H9 (cell line): Measurements from ENCODE around the gene KCND1. TPM values are rescaled to one million over a fixed set of nuclear protein-coding genes. Genes with fewer than 3 reads are reported as not detected.

Experiments
- DNase-seq: peaks from one replicate; pipeline ENCODE4 v3.0.0-alpha.2; 2017
- H2AFZ ChIP-seq: one replicate; pipeline ENCODE4 v1.6.1; 2013; ENCODE audit warnings: mild to moderate bottlenecking, low read length, control low read depth, moderate library complexity
- H2AK5ac ChIP-seq: 2 replicates; pipeline ENCODE4 v1.6.1; 2013; ENCODE audit warnings: low read length, control low read depth, mixed read lengths; ENCODE audit not compliant: insufficient read length
- H2BK120ac ChIP-seq: one replicate; pipeline ENCODE4 v1.6.1; 2013; ENCODE audit warnings: low read depth, mild to moderate bottlenecking, low read length, control low read depth, inconsistent platforms; ENCODE audit not compliant: poor library complexity, severe bottlenecking
- H2BK12ac ChIP-seq: 2 replicates; pipeline ENCODE4 v1.6.1; 2013; ENCODE audit warnings: low read length, control low read depth, mixed read lengths, low read depth; ENCODE audit not compliant: insufficient read length
- H2BK15ac ChIP-seq: 2 replicates; pipeline ENCODE4 v1.6.1; 2013; ENCODE audit warnings: low read depth, low read length, control low read depth
- H2BK20ac ChIP-seq: one replicate; pipeline ENCODE4 v1.6.1; 2013; ENCODE audit warnings: low read depth, mild to moderate bottlenecking, low read length, control low read depth, inconsistent platforms; ENCODE audit not compliant: poor library complexity, severe bottlenecking
- H2BK5ac ChIP-seq: 2 replicates; pipeline ENCODE4 v1.6.1; 2013; ENCODE audit warnings: low read length, control low read depth, mixed read lengths; ENCODE audit not compliant: insufficient read length
- H3K14ac ChIP-seq: 2 replicates; pipeline ENCODE4 v1.6.1; 2013; ENCODE audit warnings: low read length, control low read depth; ENCODE audit not compliant: insufficient read depth
- H3K18ac ChIP-seq: 2 replicates; pipeline ENCODE4 v1.6.1; 2013; ENCODE audit warnings: low read depth, mild to moderate bottlenecking, mixed read lengths, low read length, control low read depth; ENCODE audit not compliant: insufficient read length
- H3K23ac ChIP-seq: 2 replicates; pipeline ENCODE4 v1.6.1; 2013; ENCODE audit warnings: low read length, control low read depth, mixed read lengths, low read depth; ENCODE audit not compliant: insufficient read length
- H3K23me2 ChIP-seq: 2 replicates; pipeline ENCODE4 v1.6.1; 2013; ENCODE audit warnings: low read depth, mild to moderate bottlenecking, mixed read lengths, low read length, control low read depth; ENCODE audit not compliant: insufficient read length, poor library complexity, severe bottlenecking
- H3K27ac ChIP-seq: 2 replicates; pipeline ENCODE4 v1.5.1; 2013; ENCODE audit warnings: low read length, control low read depth, mixed read lengths, low read depth; ENCODE audit not compliant: insufficient read length
- H3K27me3 ChIP-seq: 2 replicates; pipeline ENCODE4 v1.6.1; 2013; ENCODE audit warnings: low read length, control low read depth, inconsistent platforms; ENCODE audit not compliant: insufficient read depth
- H3K4ac ChIP-seq: 2 replicates; pipeline ENCODE4 v1.6.1; 2013; ENCODE audit warnings: low read depth, mild to moderate bottlenecking, control low read depth, inconsistent platforms, low read length, moderate library complexity
- H3K4me1 ChIP-seq: 2 replicates; pipeline ENCODE4 v1.6.1; 2013; ENCODE audit warnings: low read length, control low read depth, inconsistent platforms; ENCODE audit not compliant: insufficient read depth
- H3K4me2 ChIP-seq: 2 replicates; pipeline ENCODE4 v1.6.1; 2013; ENCODE audit warnings: low read length, control low read depth, mixed read lengths; ENCODE audit not compliant: insufficient read length, insufficient read depth
- H3K56ac ChIP-seq: 2 replicates; pipeline ENCODE4 v1.6.1; 2013; ENCODE audit warnings: low read depth, mild to moderate bottlenecking, mixed read lengths, low read length, control low read depth; ENCODE audit not compliant: insufficient read length
- H3K79me1 ChIP-seq: 2 replicates; pipeline ENCODE4 v1.6.1; 2013; ENCODE audit warnings: low read depth, mild to moderate bottlenecking, moderate library complexity, low read length, control low read depth, inconsistent platforms; ENCODE audit not compliant: insufficient read depth, poor library complexity, severe bottlenecking
- H3K79me2 ChIP-seq: 2 replicates; pipeline ENCODE4 v1.6.1; 2013; ENCODE audit warnings: low read length, control low read depth, inconsistent platforms; ENCODE audit not compliant: insufficient read depth
- H3K9ac ChIP-seq: 2 replicates; pipeline ENCODE4 v1.6.1; 2013; ENCODE audit warnings: low read length, control low read depth, mixed read lengths; ENCODE audit not compliant: insufficient read length; ENCODE audit errors: extremely low read depth
- H3K9me3 ChIP-seq: one replicate; pipeline ENCODE4 v1.6.1; 2013; ENCODE audit warnings: low read depth, low read length, inconsistent platforms; ENCODE audit not compliant: control insufficient read depth
- H3T11ph ChIP-seq: one replicate; pipeline ENCODE4 v1.6.1; 2013; ENCODE audit warnings: mild to moderate bottlenecking, low read length, control low read depth, inconsistent platforms
- H4K20me1 ChIP-seq: one replicate; pipeline ENCODE4 v1.6.1; 2013; ENCODE audit not compliant: control insufficient read depth, insufficient read length, insufficient read depth
- H4K5ac ChIP-seq: 2 replicates; pipeline ENCODE4 v1.6.1; 2013; ENCODE audit warnings: low read depth, mild to moderate bottlenecking, mixed read lengths, low read length, control low read depth; ENCODE audit not compliant: insufficient read length
- H4K8ac ChIP-seq: replicated peaks from 2 replicates; pipeline ENCODE4 v1.6.1; 2013; ENCODE audit warnings: low read length, control low read depth, mixed read lengths, low read depth; ENCODE audit not compliant: insufficient read length
- H4K91ac ChIP-seq: 2 replicates; pipeline ENCODE4 v1.6.1; 2013; ENCODE audit warnings: low read depth, mild to moderate bottlenecking, moderate library complexity, mixed read lengths, low read length, control low read depth; ENCODE audit not compliant: insufficient read length
- H3K27ac Mint-ChIP-seq, 3 experiments: 2 replicates in 2 of 3; 3 replicates in 1 of 3; pipeline ENCODE4 v1.8.0; 2020 to 2021; ENCODE audit warnings: mixed read lengths in 3 of 3, mild to moderate bottlenecking in 1 of 3, moderate library complexity in 1 of 3
- H3K27me3 Mint-ChIP-seq: 2 replicates; pipeline ENCODE4 v1.8.0; 2021; ENCODE audit warnings: low read depth, mild to moderate bottlenecking, moderate library complexity, mixed read lengths
- H3K36me3 Mint-ChIP-seq, 3 experiments: 2 replicates in 2 of 3; 3 replicates in 1 of 3; pipeline ENCODE4 v1.8.0; 2020 to 2021; ENCODE audit warnings: low read depth in 3 of 3, mixed read lengths in 3 of 3; ENCODE audit not compliant: insufficient read depth in 1 of 3
- H3K4me1 Mint-ChIP-seq, 2 experiments: 2 replicates each; pipeline ENCODE4 v1.8.0; 2020; ENCODE audit warnings: mixed read lengths in 2 of 2
- H3K4me3 Mint-ChIP-seq, 2 experiments: 2 replicates in 1 of 2; 3 replicates in 1 of 2; pipeline ENCODE4 v1.8.0; 2020 to 2021; ENCODE audit warnings: mild to moderate bottlenecking in 2 of 2, mixed read lengths in 2 of 2, moderate library complexity in 1 of 2
- H3K9me3 Mint-ChIP-seq, 2 experiments: 2 replicates in 1 of 2; 3 replicates in 1 of 2; pipeline ENCODE4 v1.8.0; 2020; ENCODE audit warnings: mild to moderate bottlenecking in 2 of 2, mixed read lengths in 2 of 2, moderate library complexity in 1 of 2
- WGBS: extraction: QIAGEN DNeasy Blood & Tissue Kit; methylation state at CpG from one replicate; pipeline ENCODE4 v1.1.7; 2013; ENCODE audit warnings: missing lambda C conversion rate, low lambda C conversion rate, mixed read lengths; ENCODE audit not compliant: insufficient read length; ENCODE audit errors: extremely low coverage; 5-methylcytosine and 5-hydroxymethylcytosine counted together
- total RNA-seq: library from RNA; stranded (reverse); gene quantifications from 2 replicates; pipeline ENCODE4 v1.2.1, GENCODE V29; 2021
- TF ChIP-seq, protein P1 (sequence below): fragments of 200-600 bp; sonication (generic); conservative IDR thresholded peaks from 3 replicates; pipeline ENCODE4 v1.8.0; 2021; ENCODE audit warnings: antibody characterized with exemption, mild to moderate bottlenecking

The KCND1 gene
- total RNA-seq, 1 experiment from 2014 or later: 5.7 TPM

DNA sequence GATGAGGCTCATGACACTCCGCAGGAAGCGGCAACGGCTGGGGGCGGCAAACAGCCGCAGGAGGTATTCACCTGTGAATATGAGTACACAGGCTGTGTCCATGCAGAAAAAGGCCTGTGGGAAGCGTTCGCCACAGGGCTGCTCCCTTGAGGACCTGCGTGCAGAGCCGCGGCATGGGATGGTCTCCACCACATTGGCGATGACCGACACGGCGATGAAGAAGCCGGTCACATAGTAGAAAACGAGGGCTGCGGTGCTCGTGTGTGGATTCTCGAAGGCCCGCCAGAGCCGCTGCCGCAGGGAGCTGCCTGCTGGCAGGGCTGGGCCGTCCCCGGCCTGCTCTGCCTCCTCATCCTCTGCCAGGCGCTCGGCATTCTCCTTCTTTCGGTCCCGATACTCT, 2.2 kb downstream of the KCND1 start:
- H3K9me3 ChIP-seq: no peaks in the 10 kb centered on the region
- TF ChIP-seq, protein P1, sequence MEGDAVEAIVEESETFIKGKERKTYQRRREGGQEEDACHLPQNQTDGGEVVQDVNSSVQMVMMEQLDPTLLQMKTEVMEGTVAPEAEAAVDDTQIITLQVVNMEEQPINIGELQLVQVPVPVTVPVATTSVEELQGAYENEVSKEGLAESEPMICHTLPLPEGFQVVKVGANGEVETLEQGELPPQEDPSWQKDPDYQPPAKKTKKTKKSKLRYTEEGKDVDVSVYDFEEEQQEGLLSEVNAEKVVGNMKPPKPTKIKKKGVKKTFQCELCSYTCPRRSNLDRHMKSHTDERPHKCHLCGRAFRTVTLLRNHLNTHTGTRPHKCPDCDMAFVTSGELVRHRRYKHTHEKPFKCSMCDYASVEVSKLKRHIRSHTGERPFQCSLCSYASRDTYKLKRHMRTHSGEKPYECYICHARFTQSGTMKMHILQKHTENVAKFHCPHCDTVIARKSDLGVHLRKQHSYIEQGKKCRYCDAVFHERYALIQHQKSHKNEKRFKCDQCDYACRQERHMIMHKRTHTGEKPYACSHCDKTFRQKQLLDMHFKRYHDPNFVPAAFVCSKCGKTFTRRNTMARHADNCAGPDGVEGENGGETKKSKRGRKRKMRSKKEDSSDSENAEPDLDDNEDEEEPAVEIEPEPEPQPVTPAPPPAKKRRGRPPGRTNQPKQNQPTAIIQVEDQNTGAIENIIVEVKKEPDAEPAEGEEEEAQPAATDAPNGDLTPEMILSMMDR: no peak
- Mint-ChIP-seq H3K9me3 (peaks cover 66 to 80% of the 10 kb centered on the region in 2 experiments), H3K4me1 (peaks cover 8 to 9% of the 10 kb centered on the region in 2 experiments; a peak in 3 of 4 replicates), H3K27me3 (no peaks in the 10 kb centered on the region; the same call in 1 of the 2 replicates), H3K27ac (no peak overlapping the region), H3K36me3 (peaks cover 5 to 11% (median 10%) of the 10 kb centered on the region in 3 experiments), H3K4me3 (no peak overlapping the region)
- H3K79me2 ChIP-seq: no peaks in the 10 kb centered on the region
- H3K27me3 ChIP-seq: no peaks in the 10 kb centered on the region
- H3K23me2 ChIP-seq: peaks cover 10% of the 10 kb centered on the region
- H2BK120ac ChIP-seq: no peak overlapping the region
- no CpG with 5 or more reads among the region's 28 CpGs for WGBS
- no peak overlapping the region for H3K23ac ChIP-seq
- H3K9ac ChIP-seq: no peak overlapping the region
- no peak overlapping the region for H3K4me2 ChIP-seq
- no peak overlapping the region for H2BK20ac ChIP-seq
- H3K14ac ChIP-seq: no peak overlapping the region; the same call in 1 of the 2 replicates
- H2BK12ac ChIP-seq: no peak overlapping the region
- H2AK5ac ChIP-seq: no peak overlapping the region
- no peak overlapping the region for H4K91ac ChIP-seq
- no peak overlapping the region for H4K5ac ChIP-seq
- no peak overlapping the region for H3K27ac ChIP-seq
- H3K4me1 ChIP-seq: no peaks in the 10 kb centered on the region
- no peaks in the 10 kb centered on the region for H4K20me1 ChIP-seq
- no peak overlapping the region for H2BK5ac ChIP-seq
- no peaks in the 10 kb centered on the region for H3K79me1 ChIP-seq
- no peak overlapping the region for H3T11ph ChIP-seq
- H3K56ac ChIP-seq: no peak overlapping the region
- H3K4ac ChIP-seq: no peak overlapping the region
- no peak overlapping the region for H2AFZ ChIP-seq
- no peak overlapping the region for H2BK15ac ChIP-seq
- H3K18ac ChIP-seq: no peak overlapping the region
- no peak overlapping the region for H4K8ac ChIP-seq
- DNase-seq: no peak
